GM21390 (cell line): ENCODE data around the gene NRXN3.
"Not testable (repeated sequence)": the region's sequence is repeated elsewhere in the genome, so short reads cannot be mapped to it uniquely, and the experiment has no call there.

Source experiments
- ATAC-seq: cut with Tn5 transposase; IDR thresholded peaks from one replicate; pipeline ENCODE4 v1.9.1; 2021; ENCODE audit not compliant: unreplicated experiment

The NRXN3 gene

GRCh38 chr14:78978896-78979295 lies 808.7 kb downstream of the NRXN3 start:
- ATAC-seq: no peak

GRCh38 chr14:78982551-78982950 lies 812.4 kb downstream of the NRXN3 start:
- ATAC-seq: no peak

GRCh38 chr14:78983126-78983525 lies 813.0 kb downstream of the NRXN3 start:
- ATAC-seq: no peak

DNA sequence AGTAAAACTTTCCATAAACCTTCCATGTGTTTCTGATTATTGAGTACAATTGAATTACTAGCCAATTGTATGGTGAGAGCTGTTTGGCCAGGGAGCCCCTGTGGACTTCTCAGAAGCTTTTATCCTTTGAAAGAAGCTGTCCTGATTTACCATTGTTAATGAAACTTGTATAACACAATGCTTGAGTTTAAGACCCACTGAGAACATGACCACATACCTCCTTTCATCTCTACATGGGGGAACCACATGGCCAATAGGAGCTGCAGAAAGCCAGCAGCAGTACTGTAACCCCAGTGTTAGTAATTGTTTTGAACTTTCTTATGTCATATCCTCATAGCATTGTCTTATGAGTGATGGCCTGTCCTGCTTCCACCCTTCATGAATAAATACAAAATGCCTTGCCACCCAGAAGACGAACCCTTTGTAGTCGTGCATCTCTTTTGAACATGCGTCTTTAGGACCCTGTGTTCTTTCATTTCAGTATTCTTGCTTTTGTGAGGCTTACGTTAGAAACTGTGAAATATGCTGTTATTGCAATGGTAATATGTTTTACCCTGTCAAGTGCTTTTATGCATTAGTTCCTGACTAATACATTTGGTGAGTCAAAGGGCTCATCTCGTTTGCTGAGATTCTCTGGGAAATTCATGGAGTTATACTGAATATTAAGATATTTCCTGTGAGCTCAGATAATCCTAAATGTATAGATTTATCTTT lies 815.7 kb downstream of the NRXN3 start:
- no peak for ATAC-seq

GRCh38 chr14:78986989-78987388 lies 816.8 kb downstream of the NRXN3 start:
- ATAC-seq: no peak

- no peak for ATAC-seq
These were observed 819.0 kb downstream of the NRXN3 start for GRCh38 chr14:78989221-78989620.

GRCh38 chr14:78992867-78993266 lies 822.7 kb downstream of the NRXN3 start:
- no peak for ATAC-seq

DNA sequence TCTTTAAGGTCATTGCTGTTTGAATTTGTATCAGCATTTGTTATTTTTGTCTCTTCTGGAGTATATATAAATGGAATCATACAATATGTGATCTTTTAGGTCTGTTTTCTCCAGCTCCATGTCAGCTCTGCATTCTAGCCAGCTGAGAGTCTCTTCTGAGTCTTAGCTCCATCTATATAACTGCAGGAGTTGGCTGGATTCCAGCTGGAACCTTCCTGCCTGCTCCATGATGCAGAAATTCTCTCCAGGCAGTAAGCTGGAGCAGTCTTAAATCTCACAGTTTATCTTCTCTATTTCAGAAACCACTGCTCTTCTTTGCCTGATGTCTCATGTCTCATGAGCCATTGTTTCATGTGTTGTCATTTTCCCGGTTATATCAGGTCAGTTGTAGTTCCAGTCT lies 827.6 kb downstream of the NRXN3 start:
- no peak for ATAC-seq

DNA sequence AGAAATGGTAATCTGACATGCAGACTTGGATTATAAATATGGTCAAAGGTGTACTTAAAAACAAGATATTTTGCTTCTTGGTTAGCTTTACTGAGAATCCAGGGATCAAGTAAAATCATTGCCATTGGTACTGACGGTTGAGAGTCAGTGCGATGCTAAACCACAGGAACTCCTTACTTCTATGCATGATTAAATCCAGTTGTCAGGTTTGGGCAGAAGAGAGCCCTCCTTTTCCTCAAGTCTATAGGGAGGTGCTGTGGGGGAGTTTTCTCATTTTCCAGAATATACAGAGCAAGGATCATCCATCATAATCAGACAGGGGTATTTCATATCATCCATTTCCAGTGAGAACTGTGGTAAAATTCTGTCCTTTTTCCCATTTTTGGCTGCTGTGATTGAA lies 839.1 kb downstream of the NRXN3 start:
- ATAC-seq: no peak

- no peak for ATAC-seq
These were observed 841.1 kb downstream of the NRXN3 start for GRCh38 chr14:79011091-79011919.

DNA sequence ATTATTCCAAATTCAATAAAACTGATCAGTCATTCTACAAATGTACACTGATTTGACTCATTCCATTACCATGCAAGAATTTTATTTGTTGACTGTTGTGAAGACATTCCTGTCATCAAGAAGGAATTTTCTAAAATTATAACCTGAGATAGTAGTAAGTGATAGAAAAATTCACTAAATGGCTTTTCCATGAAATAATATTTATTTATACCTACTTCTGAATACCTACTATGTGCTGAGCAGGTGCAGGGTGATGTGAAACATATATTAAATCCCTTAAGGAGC lies 841.7 kb downstream of the NRXN3 start:
- no peak for ATAC-seq

DNA sequence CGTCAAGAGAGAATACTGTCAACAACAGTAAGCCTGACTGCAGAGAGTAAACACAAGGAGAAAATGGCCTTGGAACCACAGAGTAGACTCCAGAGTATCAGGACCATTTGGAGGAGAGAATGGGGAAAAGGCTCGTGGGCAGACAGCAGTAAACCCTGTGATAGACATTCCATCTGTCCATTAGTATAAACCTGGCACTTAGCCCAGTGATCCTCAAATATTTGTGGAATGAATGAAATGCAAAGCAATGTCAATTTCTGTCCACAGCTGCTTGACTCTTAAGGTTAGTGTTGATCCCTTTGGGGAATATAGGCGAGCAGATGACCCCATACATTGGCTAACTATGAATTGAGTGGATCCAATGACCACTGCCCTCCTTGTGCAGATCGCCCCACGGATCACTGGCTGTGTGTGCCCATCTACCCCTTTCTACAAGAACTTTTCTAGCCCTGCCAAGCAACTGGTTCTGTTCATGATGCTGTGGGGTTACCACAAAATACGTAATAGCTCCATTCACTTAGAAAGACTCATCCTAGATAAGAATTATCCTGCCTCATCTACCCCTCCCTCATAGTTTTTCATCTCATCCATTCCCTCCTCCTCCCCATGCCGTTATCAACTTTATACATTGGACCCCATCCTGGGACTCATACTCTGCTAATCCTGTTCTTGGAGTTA lies 846.8 kb downstream of the NRXN3 start:
- ATAC-seq: no peak

DNA sequence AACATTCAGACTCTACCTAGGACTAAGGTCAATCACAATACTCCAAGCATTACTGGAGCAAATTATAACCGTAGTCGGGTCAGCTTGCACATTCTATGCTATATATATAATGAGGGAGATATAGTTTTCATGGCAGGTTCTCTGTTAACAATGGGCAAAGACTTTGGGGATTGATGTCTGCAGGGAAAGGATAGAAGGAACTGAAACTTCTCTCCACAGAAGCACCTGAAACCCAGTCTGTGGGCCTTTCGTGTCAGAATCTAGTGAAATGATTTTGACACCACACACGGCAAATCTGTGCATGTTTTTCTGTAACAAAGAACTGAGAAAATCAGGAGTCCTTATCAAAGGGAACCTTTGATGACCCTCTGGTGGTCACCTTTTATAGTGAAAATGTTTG lies 847.4 kb downstream of the NRXN3 start:
- no peak for ATAC-seq

GRCh38 chr14:79018836-79019235 lies 848.7 kb downstream of the NRXN3 start:
- ATAC-seq: no peak

DNA sequence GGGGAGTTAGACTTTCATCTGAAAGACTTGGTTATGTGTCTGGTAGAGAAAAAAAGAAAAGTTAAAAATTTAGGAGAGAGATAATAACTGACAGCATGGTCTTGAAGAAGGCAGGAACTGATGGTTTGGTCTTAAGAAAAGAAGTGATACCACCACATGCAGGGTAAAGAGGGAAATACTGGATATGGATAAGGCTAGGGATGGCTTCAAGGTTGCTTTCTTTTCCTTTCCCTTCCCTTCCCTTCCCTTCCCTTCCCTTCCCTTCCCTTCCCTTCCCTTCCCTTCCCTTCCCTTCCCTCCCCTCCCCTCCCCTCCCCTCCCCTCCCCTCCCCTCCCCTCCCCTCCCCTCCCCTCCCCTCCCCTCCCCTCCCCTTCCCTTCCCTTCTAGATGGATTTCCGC lies 849.7 kb downstream of the NRXN3 start:
- ATAC-seq: not testable (repeated sequence)

- ATAC-seq: no peak
These were observed 851.6 kb downstream of the NRXN3 start for GRCh38 chr14:79021766-79022165.

- ATAC-seq: no peak
These were observed 857.0 kb downstream of the NRXN3 start for GRCh38 chr14:79027138-79027537.

DNA sequence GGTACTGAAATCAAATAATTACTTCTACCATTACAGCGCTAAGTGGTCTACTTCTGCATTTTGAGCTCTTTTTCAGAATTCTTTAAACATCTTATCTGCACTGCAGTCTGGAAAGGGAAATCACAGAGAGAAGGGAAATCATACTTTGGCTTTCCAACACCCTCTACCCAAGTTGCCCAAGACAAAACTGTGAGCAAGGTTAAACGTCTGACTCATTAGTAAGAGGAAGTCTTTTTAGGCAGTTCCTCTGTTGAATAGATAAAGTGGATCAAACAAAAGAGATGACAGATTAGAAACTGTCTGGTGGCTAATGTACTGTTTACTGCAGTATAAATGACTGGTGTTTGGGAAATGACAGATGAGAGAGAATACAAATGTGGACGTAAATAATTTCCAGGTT lies 858.1 kb downstream of the NRXN3 start:
- no peak for ATAC-seq

GRCh38 chr14:79036441-79036840 lies 866.3 kb downstream of the NRXN3 start:
- no peak for ATAC-seq

GRCh38 chr14:79037106-79037505 lies 866.9 kb downstream of the NRXN3 start:
- no peak for ATAC-seq

GRCh38 chr14:79037593-79037992 lies 867.4 kb downstream of the NRXN3 start:
- ATAC-seq: no peak

- no peak for ATAC-seq
These were observed 870.6 kb downstream of the NRXN3 start for GRCh38 chr14:79040790-79041189.
